ENCODE data around the gene ZNF385A. TPM values are rescaled to one million over a fixed set of nuclear protein-coding genes. Genes with fewer than 3 reads are reported as not detected.
A peak's percentile ranks its signal among the peaks of the same experiment; 100 is the strongest.

The ZNF385A gene
- total RNA-seq, 3 donors from 2014 or later (not counting 1 experiment from before 2014, with no cell fraction given) = 5.4 to 9.8 (median 8.9) TPM

- no peak for TF ChIP-seq CTCF (IDR thresholded peaks at IDR 0.05)
- intact Hi-C loops (cut with micrococcal nuclease) = loop anchor here (2.0 kb wide), 1 partner anchor 14 kb away; no protein-coding TSS in a partner anchor
- H3K4me1 Mint-ChIP-seq = peaks cover 46 to 77% of the 10 kb centered on the region in 2 donors
- peak within 1 kb of the TSS; percentile 81 for H3K4me3 ChIP-seq (ENCODE audit: low read length)
- H3K9me3 ChIP-seq (ENCODE audit: control insufficient read depth, insufficient read depth, low read length) = no peaks in the 10 kb centered on the region
- H3K27me3 Mint-ChIP-seq (ENCODE audit: low read depth in 2 of 2) = no peaks in the 10 kb centered on the region
- DNase-seq (peak; percentile 52 to 71), ATAC-seq (peak; percentile 41 to 57 (median 51))
- peak within 1 kb of the TSS; percentile 96 for H3K27ac ChIP-seq (ENCODE audit: low read length)
- H3K27ac Mint-ChIP-seq = peak within 1 kb of the TSS; percentile 87 to 91
- H3K36me3 Mint-ChIP-seq = no peaks in the 10 kb centered on the region
- H3K4me3 Mint-ChIP-seq = peak within 1 kb of the TSS; percentile 96
- no peaks in the 10 kb centered on the region for H3K9me3 Mint-ChIP-seq
- 5% methylated on average over 40 of the region's 46 CpGs for WGBS (ENCODE audit: insufficient coverage)
- H3K36me3 ChIP-seq (ENCODE audit: control insufficient read depth, insufficient read depth, low read length) = no peaks in the 10 kb centered on the region
- H3K27me3 ChIP-seq (ENCODE audit: control insufficient read depth, insufficient read depth, low read length) = no peaks in the 10 kb centered on the region
- H3K4me1 ChIP-seq (ENCODE audit: control insufficient read depth, insufficient read depth, low read length) = peaks cover 58% of the 10 kb centered on the region
These were observed 34.8 kb upstream of the ZNF385A start, which contains the start of gene ITGA5 for GRCh38 chr12:54419088-54419887. Gene ITGA5, minus strand, starts transcription at chr12:54419266. Its CDS starts 68 bp downstream, at chr12:54419198.

GRCh38 chr12:54418441-54419087 lies 34.0 kb upstream of the ZNF385A start:
- no peaks in the 10 kb centered on the region for H3K36me3 Mint-ChIP-seq
- peaks cover 53 to 81% of the 10 kb centered on the region in 2 donors for H3K4me1 Mint-ChIP-seq
- Histone ChIP-seq H3K27me3 (ENCODE audit: control insufficient read depth, insufficient read depth, low read length) (no peaks in the 10 kb centered on the region), H3K27ac (ENCODE audit: low read length) (peak overlapping the region; percentile 96), H3K4me3 (ENCODE audit: low read length) (peak overlapping the region; percentile 81), H3K36me3 (ENCODE audit: control insufficient read depth, insufficient read depth, low read length) (no peaks in the 10 kb centered on the region), H3K9me3 (ENCODE audit: control insufficient read depth, insufficient read depth, low read length) (no peaks in the 10 kb centered on the region), H3K4me1 (ENCODE audit: control insufficient read depth, insufficient read depth, low read length) (peaks cover 66% of the 10 kb centered on the region)
- TF ChIP-seq CTCF (IDR thresholded peaks at IDR 0.05) = no peak
- H3K4me3 Mint-ChIP-seq = peak overlapping the region; percentile 96
- no peak for DNase-seq
- no peaks in the 10 kb centered on the region for H3K27me3 Mint-ChIP-seq (ENCODE audit: low read depth in 2 of 2)
- WGBS (ENCODE audit: insufficient coverage) = under 1% methylated on average over 35 of the region's 35 CpGs
- peak in 2 of 3 donors; percentile 21 to 28 for ATAC-seq
- H3K27ac Mint-ChIP-seq = peak overlapping the region; percentile 87 to 91
- no peaks in the 10 kb centered on the region for H3K9me3 Mint-ChIP-seq
- intact Hi-C loops (cut with micrococcal nuclease) = loop anchor here (2.0 kb wide), 1 partner anchor 14 kb away; no protein-coding TSS in a partner anchor

GRCh38 chr12:54417712-54418440 lies 33.3 kb upstream of the ZNF385A start:
- H3K4me1 ChIP-seq (ENCODE audit: control insufficient read depth, insufficient read depth, low read length) = peaks cover 72% of the 10 kb centered on the region
- H3K4me3 Mint-ChIP-seq = peak overlapping the region; percentile 96
- H3K9me3 Mint-ChIP-seq = no peaks in the 10 kb centered on the region
- H3K9me3 ChIP-seq (ENCODE audit: control insufficient read depth, insufficient read depth, low read length) = no peaks in the 10 kb centered on the region
- no peak for TF ChIP-seq CTCF (IDR thresholded peaks at IDR 0.05)
- peaks cover 60 to 82% of the 10 kb centered on the region in 2 donors for H3K4me1 Mint-ChIP-seq
- no peaks in the 10 kb centered on the region for H3K36me3 ChIP-seq (ENCODE audit: control insufficient read depth, insufficient read depth, low read length)
- peak; percentile 42 to 64 for DNase-seq
- 7% methylated on average over 14 of the region's 25 CpGs for WGBS (ENCODE audit: insufficient coverage)
- H3K27me3 ChIP-seq (ENCODE audit: control insufficient read depth, insufficient read depth, low read length) = no peaks in the 10 kb centered on the region
- intact Hi-C loops (cut with micrococcal nuclease) = loop anchor here (2.0 kb wide), 1 partner anchor 15 kb away; no protein-coding TSS in a partner anchor
- H3K27ac Mint-ChIP-seq = peak overlapping the region; percentile 87 to 91
- peak; percentile 26 to 36 (median 30) for ATAC-seq
- H3K27ac ChIP-seq (ENCODE audit: low read length) = peak overlapping the region; percentile 96
- H3K27me3 Mint-ChIP-seq (ENCODE audit: low read depth in 2 of 2) = no peaks in the 10 kb centered on the region
- H3K4me3 ChIP-seq (ENCODE audit: low read length) = peak overlapping the region; percentile 81
- H3K36me3 Mint-ChIP-seq = no peaks in the 10 kb centered on the region

Measured in natural killer cell (primary cell).